Esophagus (tissue), 2 donors: ENCODE data around the gene CRYBA4. TPM values are rescaled to one million over a fixed set of nuclear protein-coding genes. Genes with fewer than 3 reads are reported as not detected.

Experiments used
- H3K27ac ChIP-seq, 2 donors: one replicate each; pipeline ENCODE4 v1.5.1; 2013; ENCODE audit warnings: low read depth in 2 of 2, mild to moderate bottlenecking in 2 of 2, inconsistent platforms in 1 of 2, low read length in 1 of 2, moderate library complexity in 1 of 2
- H3K27me3 ChIP-seq, 2 donors: one replicate each; pipeline ENCODE4 v1.6.1; 2013; ENCODE audit warnings: low read length in 2 of 2, control low read depth in 1 of 2, mild to moderate bottlenecking in 1 of 2; ENCODE audit not compliant: insufficient read depth in 2 of 2, control insufficient read depth in 1 of 2
- H3K36me3 ChIP-seq, 2 donors: one replicate each; pipeline ENCODE4 v1.6.1; 2013; ENCODE audit warnings: low read length in 1 of 2; ENCODE audit not compliant: control insufficient read depth in 2 of 2, insufficient read depth in 2 of 2
- H3K4me1 ChIP-seq, 2 donors: one replicate each; pipeline ENCODE4 v1.6.1; 2013; ENCODE audit warnings: low read length in 1 of 2; ENCODE audit not compliant: control insufficient read depth in 2 of 2, insufficient read depth in 2 of 2
- H3K4me3 ChIP-seq, 2 donors: one replicate each; pipeline ENCODE4 v1.5.1; 2013; ENCODE audit warnings: low read length in 2 of 2, mild to moderate bottlenecking in 2 of 2, low read depth in 1 of 2, moderate library complexity in 1 of 2
- H3K9me3 ChIP-seq, 2 donors: one replicate each; pipeline ENCODE4 v1.6.1; 2013; ENCODE audit warnings: mild to moderate bottlenecking in 2 of 2, low read depth in 1 of 2, low read length in 1 of 2, moderate library complexity in 1 of 2; ENCODE audit not compliant: control insufficient read depth in 2 of 2, insufficient read depth in 1 of 2
- whole genome bisulfite sequencing, 2 donors: extraction: QIAGEN DNeasy Blood & Tissue Kit; methylation state at CpG; one replicate each; pipeline ENCODE4 v1.1.7; 2013; 5-methylcytosine and 5-hydroxymethylcytosine counted together
- polyA plus RNA-seq, 2 donors: library from polyadenylated mRNA; stranded (reverse); fragments of 200-250 nt; gene quantifications; one replicate each; pipeline ENCODE4 v1.2.3, GENCODE V29; 2013
- donor health status: healthy with polysubstance abuse.
- donor health status: Bipolar disorder and iron deficiency.

Gene CRYBA4
- polyA plus RNA-seq, 2 donors, result not detected

- WGBS, 2 donors, result 49 to 57% methylated on average over 2 of the region's 2 CpGs
- H3K4me3 ChIP-seq, result no peak overlapping the region
- no peaks in the 10 kb centered on the region for H3K27me3 ChIP-seq
- no peak overlapping the region for H3K27ac ChIP-seq
- no peaks in the 10 kb centered on the region for H3K9me3 ChIP-seq
- H3K4me1 ChIP-seq, result peaks cover 3 to 14% of the 10 kb centered on the region in 2 donors
- H3K36me3 ChIP-seq, result no peaks in the 10 kb centered on the region
Observed at GRCh38 chr22:26669060-26669481, 47.3 kb downstream of the CRYBA4 start.

DNA sequence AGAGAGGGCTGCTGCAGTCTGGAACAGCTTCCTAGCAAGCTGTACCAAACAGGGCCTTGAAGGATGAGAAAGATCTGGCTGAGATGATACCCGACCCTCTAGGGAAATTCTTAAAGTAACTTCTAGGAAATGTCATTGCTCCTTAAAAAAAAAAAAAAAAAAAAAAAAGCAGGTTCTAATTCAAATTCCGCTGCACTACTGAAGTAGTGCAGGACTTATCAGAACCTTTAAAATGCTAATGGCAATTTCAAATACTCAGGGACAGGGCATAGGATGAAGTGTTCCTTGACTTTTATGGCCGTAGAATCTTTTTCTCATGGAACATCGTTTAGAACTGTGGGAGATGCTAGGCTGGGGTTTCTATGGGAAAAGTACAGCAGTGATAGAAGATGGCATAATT, 48.7 kb downstream of the CRYBA4 start:
- peaks cover 7 to 24% of the 10 kb centered on the region in 2 donors for H3K4me1 ChIP-seq
- no peaks in the 10 kb centered on the region for H3K36me3 ChIP-seq
- H3K27me3 ChIP-seq, result no peaks in the 10 kb centered on the region
- H3K9me3 ChIP-seq, result no peaks in the 10 kb centered on the region
- no peak overlapping the region for H3K27ac ChIP-seq
- H3K4me3 ChIP-seq, result no peak overlapping the region
- WGBS, 2 donors, result 78 to 85% methylated on average over 4 of the region's 4 CpGs

- 53 to 64% methylated on average over 15 of the region's 15 CpGs for WGBS, 2 donors
- Histone ChIP-seq H3K9me3 (no peaks in the 10 kb centered on the region), H3K4me3 (no peak overlapping the region), H3K4me1 (peaks cover 7 to 24% of the 10 kb centered on the region in 2 donors), H3K36me3 (no peaks in the 10 kb centered on the region), H3K27me3 (no peaks in the 10 kb centered on the region), H3K27ac (peak overlapping the region; percentile 97 to 99)
Observed at GRCh38 chr22:26671317-26672059, 49.7 kb downstream of the CRYBA4 start.

GRCh38 chr22:26672060-26672471, 50.3 kb downstream of the CRYBA4 start:
- no peak overlapping the region for H3K4me3 ChIP-seq

GRCh38 chr22:26672590-26673468, 51.1 kb downstream of the CRYBA4 start:
- peaks cover 7 to 24% of the 10 kb centered on the region in 2 donors for H3K4me1 ChIP-seq
- H3K36me3 ChIP-seq, result no peaks in the 10 kb centered on the region
- no peaks in the 10 kb centered on the region for H3K27me3 ChIP-seq
- no peaks in the 10 kb centered on the region for H3K9me3 ChIP-seq
- 0% methylated on average over 34 to 36 of the region's 36 CpGs for WGBS, 2 donors
- peak overlapping the region; percentile 67 to 68 for H3K4me3 ChIP-seq
- peak overlapping the region; percentile 97 to 99 for H3K27ac ChIP-seq

More at GRCh38 chr22:26672060-26672471, 50.3 kb downstream of the CRYBA4 start:
- H3K27me3 ChIP-seq, result no peaks in the 10 kb centered on the region
- peak overlapping the region; percentile 97 to 99 for H3K27ac ChIP-seq
- H3K4me1 ChIP-seq, result peaks cover 7 to 24% of the 10 kb centered on the region in 2 donors
- H3K9me3 ChIP-seq, result no peaks in the 10 kb centered on the region
- 74 to 76% methylated on average over 8 of the region's 8 CpGs for WGBS, 2 donors
- H3K36me3 ChIP-seq, result no peaks in the 10 kb centered on the region

- peak overlapping the region; percentile 67 to 68 for H3K4me3 ChIP-seq
- H3K9me3 ChIP-seq, result no peaks in the 10 kb centered on the region
- 16 to 22% methylated on average over 4 of the region's 4 CpGs for WGBS, 2 donors
- peaks cover 7 to 24% of the 10 kb centered on the region in 2 donors for H3K4me1 ChIP-seq
- H3K36me3 ChIP-seq, result no peaks in the 10 kb centered on the region
- H3K27me3 ChIP-seq, result no peaks in the 10 kb centered on the region
- H3K27ac ChIP-seq, result peak overlapping the region; percentile 97 to 99
Observed at GRCh38 chr22:26673486-26673885, 51.7 kb downstream of the CRYBA4 start.

DNA sequence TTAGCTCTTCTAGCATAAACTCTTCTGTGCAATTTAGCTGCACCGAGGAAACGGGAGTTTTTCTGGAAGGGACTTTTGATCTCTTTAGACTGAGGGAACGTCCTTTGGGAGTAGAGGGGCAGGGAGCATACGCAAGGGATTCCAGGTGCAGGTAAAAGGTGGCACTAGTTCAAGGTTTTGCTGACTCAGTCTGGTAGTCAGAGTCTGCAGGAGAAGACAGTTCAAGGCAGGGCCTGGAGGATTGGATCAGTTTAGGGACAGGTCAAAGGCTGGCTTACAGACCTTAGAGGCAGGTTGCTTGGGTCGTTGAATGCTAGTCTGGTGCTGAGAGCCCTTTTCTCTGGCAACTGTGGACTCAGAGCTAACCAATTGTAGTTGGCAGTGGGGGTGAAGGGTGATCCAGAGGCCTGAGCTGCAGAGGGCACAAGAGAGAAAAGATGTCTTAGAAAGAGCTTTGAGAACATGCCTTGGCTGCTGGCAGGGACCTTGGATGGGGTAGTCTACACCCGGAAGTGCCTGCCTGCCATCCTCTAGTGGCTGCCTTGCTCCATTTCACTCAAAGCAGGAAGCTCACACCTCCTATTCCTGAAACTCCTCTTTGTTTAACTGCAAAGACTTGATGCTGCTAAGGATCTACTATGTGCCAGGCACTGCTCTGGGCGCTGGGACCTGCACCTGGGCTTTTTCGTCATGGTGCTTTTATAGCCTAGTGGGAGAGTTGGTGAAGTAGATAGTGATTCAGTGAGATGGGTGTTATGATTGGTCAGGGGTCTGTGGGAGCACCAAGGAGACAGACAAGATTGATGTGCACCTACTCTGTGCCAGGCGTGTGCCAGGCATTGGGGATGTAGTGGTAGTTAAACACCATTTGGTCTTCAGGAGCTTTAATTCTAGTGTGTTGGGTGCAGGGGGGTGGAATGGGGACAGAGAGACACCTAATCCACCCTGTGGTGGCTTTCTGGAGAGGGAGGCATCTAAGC, 52.7 kb downstream of the CRYBA4 start:
- 54 to 63% methylated on average over 9 of the region's 9 CpGs for WGBS, 2 donors
- peak overlapping the region; percentile 97 to 99 for H3K27ac ChIP-seq
- no peaks in the 10 kb centered on the region for H3K36me3 ChIP-seq
- no peaks in the 10 kb centered on the region for H3K27me3 ChIP-seq
- no peaks in the 10 kb centered on the region for H3K9me3 ChIP-seq
- peaks cover 7 to 24% of the 10 kb centered on the region in 2 donors for H3K4me1 ChIP-seq
- no peak overlapping the region for H3K4me3 ChIP-seq

- Histone ChIP-seq H3K4me1 (peaks cover 7 to 24% of the 10 kb centered on the region in 2 donors), H3K4me3 (no peak overlapping the region), H3K36me3 (no peaks in the 10 kb centered on the region), H3K27ac (no peak overlapping the region), H3K27me3 (no peaks in the 10 kb centered on the region), H3K9me3 (no peaks in the 10 kb centered on the region)
- WGBS, 2 donors, result 95 to 96% methylated on average over 4 of the region's 4 CpGs
Observed at GRCh38 chr22:26675687-26676268, 54.0 kb downstream of the CRYBA4 start.
